Muscle of arm (tissue), 12 donors: ENCODE measurements around the gene SFSWAP. TPM values are rescaled to one million over a fixed set of nuclear protein-coding genes. Genes with fewer than 3 reads are reported as not detected.
"Not testable (repeated sequence)": the region's sequence is repeated elsewhere in the genome, so short reads cannot be mapped to it uniquely, and the experiment has no call there.

Experiments used
- DNase-seq: peaks from one replicate; pipeline ENCODE4 v3.0.0-alpha.2; 2013
- polyA plus RNA-seq, 12 donors: library from polyadenylated mRNA; unstranded; fragments of 120-200 nt; gene quantifications; one replicate each; pipeline ENCODE4 v1.2.1, GENCODE V29; 2013; ENCODE audit not compliant: insufficient read length in 12 of 12

The SFSWAP gene
- polyA plus RNA-seq, 12 donors = 23.7 to 63.3 (median 31.9) TPM; not detected in 1

DNA sequence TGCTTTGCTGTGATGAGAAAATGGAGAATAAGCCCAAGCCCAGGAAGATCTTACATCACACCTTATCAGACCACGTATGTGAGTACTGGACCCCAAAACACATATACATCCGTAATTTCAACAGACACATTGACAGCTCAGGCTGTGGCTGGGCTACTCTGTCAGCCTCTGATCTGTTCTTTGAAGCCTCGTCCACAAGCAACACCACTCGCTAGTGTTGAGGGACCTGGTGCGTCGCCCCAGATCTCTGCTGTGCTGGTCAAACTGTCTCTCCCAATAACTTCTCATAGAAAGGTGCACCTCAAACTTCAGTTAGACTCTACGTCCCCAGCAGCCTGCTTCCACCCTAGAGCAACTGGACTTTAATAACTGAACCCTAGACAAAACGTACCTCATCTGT, 10.6 kb upstream of the SFSWAP start:
- no peak for DNase-seq

DNA sequence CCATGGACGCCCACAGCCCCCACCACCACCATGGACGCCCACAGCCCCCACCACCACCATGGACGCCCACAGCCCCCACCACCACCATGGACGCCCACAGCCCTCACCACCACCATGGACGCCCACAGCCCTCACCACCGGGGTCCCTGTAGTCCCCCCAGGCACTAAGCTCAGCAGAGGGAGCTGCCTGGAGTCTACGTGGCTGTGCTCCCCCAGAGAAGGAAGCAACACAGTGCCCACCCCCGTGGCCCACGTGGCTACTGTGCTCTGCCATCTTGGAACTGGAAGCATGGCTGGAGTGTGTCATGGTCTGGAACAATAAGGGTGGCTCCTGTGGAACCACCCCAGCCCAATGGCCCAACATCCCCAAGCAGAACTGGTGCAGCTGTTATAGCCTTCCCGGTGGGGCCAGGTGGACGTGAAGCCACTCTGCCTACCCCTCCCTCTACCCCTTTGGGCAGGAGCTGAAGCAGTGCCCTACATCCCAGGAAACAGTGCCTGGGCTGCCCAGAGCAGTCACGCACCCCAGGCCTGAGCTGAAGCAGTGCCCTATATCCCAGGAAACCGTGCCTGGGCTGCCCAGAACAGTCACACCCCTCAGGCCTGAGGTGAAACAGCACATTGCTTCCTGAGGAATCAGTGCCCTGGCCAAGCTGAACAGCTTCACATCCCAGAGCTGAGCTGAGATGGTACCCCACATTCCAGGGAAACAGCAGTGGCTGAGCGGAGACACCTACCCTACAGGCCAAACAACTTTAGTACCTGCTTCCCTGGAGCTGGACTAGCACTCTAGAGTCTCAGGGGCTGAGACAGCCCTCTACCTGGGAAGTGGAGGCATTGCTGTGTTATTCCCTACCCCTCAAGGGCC, 9.0 kb upstream of the SFSWAP start:
- DNase-seq = no peak

DNA sequence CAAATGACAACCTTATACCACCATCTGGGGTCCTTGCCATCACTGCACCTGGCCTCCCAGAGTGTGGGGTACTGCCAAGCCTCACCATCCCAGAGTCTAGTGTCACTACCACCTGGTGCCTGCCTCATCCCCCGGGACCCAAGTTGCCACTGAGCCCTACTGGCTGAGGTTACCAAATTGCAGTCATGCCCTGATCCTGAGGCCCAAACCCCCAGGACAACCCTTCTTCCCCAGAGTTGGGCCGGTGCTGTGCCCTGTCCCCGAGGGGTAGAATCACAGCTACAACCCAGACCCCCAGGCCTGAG, 8.4 kb upstream of the SFSWAP start:
- no peak for DNase-seq

DNA sequence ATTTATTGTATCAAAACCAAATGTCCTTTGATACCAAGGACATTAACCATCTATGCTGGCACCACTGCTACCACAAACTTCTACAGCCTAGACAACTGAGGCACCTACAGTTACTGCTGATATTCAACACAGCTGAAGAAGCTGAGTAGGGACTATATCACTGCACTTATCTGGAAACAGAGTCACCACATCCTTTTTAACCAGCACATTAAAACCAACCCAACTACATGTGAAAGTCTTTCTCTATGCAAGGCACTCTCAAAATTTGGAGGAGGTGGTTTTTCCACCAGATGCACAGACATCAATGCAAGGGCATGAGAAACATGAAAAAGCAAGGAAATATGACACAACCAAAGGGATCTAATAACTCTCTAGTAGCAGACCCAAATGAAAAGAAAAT, 7.7 kb upstream of the SFSWAP start:
- no peak for DNase-seq

DNA sequence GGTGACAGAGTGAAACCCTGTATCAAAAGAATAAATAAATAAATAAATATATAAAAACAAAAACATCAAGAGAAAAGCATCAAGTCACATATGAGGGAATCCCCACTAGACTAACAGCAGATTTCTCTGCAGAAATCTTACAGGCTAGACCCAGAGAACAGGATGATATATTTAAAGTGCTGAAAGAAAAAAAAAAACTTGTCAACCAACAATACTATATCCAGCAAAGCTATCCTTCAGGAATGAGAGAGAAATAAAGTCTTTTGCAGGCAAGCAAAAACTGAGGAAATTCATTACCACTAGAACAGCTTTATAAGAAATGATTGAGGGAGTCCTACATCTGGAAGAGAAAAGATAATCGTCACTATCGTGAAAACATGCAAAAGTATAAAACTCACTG, 6.4 kb upstream of the SFSWAP start:
- no peak for DNase-seq

DNA sequence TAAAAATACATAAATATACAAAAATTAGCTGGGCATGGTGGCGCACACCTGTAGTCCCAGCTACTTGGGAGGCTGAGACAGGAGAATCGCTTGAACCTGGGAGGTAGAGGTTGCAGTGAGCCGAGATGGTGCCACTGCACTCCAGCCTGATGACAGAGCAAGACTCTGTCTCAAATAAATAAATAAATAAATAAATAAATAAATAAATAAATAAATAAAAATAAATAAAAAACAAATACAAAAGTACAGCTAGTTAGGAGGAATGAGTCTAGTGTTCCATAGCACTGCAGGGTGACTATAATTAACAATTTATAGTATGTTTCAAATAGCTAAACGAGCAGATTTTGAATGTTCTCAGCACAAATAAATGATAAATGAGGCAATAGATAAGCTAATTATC, 4.2 kb upstream of the SFSWAP start:
- DNase-seq = not testable (repeated sequence)

DNA sequence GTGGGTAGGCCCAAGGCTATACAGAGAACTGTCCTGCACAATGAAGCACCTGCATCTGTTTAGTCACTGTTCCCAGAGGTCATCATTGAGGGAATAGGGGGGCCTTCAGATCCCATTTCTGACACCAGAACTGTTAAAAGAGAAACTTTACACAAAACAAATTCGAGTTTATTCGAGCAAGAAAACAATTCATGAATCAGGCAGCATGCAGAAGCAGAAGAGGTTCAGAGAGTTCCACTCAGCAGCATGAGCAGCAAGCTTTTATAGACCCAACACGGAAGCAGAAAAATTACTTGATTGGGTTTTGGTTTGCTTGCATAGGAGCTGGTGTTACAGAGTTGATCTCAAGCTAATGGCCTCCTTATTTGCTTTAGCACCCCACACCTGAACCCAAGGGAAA, 1.7 kb upstream of the SFSWAP start:
- no peak for DNase-seq

DNA sequence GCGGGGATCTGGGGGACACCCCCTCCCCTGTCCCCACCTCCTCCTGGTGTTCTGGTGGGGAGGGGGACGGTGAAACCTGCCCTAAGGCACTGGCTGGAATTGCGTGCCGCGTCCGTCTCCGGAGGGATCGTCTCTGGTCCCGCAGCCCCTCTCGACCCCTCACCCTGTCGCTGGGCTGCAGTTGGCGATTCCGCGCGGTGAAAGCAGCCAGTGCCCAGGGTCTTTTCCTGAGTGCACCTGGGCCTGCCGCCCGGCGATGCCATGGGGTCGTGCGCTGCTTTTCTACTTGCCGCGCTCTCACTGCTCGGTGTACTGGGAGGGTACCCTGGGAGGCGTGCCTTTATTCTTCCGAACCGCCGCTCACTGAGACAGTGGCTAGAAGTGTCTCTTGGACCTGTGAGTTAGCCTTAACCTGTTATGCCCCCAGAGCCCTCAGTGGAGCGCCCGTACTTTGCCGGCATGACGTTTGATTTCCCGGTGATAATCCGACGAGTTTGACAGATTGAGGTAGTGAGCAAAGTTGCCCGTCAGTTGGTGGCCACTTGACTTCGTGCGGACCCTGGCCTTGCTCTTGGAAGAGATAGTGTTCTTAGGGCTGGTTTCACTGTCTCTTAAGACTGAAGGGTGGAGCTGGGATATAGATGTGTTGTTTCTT, 788 bp downstream of the SFSWAP start:
- no peak for DNase-seq

DNA sequence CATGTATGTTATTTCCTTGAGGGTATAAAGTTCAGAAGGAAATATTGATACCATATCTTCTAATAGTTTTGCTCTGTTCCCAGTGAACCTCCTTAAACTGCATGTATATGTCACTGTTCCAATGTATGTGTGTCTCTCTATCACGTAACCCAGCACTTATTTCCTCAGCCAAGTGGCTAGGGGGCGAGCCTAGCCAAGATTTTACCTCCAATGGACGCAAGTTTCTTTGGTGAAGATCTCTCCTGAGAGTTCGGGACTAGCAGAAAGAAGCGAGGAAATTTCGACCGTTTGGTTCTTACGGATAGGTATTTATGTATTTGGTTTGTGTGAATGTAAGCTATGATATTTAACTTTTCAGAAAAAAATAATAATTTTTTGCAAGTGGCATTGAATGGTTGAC, 2.5 kb downstream of the SFSWAP start:
- DNase-seq = no peak

DNA sequence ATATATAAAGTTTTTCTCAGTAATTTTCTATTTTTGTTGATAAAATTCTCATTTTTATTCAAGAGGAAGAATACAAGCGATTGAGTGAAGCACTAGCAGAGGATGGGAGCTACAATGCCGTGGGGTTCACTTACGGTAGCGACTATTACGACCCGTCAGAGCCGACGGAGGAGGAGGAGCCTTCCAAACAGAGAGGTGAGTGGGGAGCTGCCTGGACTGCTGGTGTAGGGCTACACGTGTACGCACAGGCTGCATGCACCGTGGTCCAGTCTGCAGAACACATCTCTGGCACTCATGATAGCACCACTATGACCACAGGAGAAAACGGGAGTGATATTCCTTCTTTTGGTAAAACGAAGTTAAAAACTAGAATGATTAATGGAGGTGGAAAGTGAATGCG, 3.9 kb downstream of the SFSWAP start:
- DNase-seq = no peak

DNA sequence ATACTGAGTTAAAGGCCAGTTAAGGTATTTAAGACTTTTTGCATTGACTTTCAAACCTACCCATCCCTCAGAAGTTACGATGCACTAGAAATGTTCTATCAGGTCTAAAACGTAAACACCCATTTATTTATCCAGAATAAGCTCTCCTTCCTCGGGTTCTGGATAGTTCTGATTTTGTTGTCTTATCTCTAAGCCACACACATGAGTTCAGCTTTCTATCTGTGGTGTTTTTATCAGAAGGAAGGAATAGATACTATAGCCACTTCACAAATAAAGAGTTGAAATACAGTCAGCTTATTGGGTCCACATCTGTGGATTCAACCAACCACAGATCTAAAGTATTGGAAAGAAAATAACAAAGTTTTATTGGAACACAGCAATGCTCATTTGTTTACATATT, 5.4 kb downstream of the SFSWAP start:
- DNase-seq = no peak

DNA sequence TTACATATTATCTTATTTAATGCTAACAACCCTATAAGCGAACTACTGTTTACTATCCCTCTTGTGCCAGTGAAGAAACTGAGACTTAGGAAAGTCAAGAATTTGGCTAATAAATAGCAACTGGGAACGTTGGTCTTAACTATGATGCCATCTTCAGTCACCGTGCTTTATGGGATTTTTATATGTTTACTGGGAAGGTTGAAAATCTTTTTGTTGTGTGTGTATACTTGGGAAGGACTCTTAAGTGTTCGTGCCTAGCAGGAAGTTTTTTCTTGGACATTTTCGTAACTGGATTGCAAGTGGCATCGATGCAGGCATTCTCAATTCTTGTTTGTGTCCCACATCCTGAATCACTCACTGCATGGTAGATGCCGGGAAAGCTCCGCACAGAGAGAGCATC, 9.4 kb downstream of the SFSWAP start:
- no peak for DNase-seq

DNA sequence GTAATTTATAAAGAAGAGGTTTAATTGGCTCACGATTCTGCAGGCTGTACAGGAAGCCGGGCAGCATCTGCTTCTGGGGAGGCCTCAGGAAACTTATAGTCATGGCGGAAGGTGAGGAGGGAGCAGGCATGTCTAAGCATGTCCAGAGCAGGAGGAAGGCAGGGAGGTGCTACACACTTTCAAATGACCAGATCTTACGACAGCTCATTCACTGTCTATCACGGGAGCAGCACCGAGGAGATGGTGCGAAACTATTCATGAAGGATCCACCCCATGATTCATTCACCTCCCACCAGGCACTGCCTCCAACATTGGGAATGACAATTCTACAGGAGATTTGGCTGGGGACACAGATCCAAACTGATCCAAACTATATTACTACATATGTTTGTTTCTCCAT, 10.0 kb downstream of the SFSWAP start:
- no peak for DNase-seq

DNA sequence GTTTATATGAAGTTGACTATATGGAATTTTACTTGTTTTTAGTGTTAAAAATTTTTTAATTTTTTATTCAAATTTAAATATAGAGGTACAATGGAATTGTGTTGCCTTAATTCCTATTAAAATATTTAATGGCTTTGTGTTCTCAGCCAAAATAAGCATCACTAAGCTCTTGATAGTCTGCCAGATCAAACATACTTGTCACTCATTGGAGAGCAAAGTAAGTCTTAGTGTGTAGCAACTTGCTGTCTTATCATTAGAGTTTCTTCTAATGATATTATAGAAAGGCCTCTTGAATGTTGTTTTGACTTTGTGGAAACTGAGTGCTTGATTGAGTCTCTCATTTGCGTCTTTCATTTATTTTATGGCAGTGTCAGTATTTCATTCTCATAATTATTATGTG, 10.7 kb downstream of the SFSWAP start:
- no peak for DNase-seq

DNA sequence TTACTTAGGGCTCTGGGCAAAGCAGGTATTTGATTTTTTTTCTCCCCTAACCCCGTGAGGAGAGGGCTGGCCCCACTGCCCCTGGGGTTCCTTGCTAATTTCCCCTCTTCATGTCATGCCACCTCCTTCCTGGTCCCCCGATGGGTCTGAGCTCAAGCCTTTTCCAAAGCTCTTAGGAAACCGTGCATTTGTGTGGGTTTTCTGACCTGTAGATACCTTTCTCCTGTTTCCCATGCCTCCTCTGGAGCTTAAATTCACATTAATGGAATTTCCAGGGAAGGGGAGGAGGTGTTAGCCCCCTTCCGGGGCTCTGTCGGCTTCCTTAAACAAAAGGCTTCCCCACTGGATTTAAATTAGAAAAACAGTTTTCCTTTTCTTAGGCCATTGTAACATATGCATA, 12.6 kb downstream of the SFSWAP start:
- no peak for DNase-seq

DNA sequence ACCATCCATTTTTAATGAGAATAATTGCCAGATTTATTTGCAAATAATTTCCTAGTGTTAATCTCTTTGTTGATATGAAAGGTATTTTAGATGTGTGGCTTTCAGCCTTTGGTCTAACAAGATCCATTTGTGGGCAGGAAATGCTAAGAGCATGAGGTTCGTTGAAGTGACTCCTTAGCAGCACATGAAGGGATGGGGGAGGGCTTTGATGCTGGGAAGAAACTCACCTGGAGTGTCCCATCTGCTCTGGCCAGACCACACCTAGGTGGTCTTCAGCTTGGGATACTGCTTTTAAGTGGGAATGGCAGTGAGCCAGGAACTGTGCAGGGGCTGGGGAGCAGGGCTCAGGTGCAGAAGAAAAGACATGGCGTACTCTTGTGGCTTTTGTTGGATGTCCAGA, 13.6 kb downstream of the SFSWAP start:
- DNase-seq = no peak

DNA sequence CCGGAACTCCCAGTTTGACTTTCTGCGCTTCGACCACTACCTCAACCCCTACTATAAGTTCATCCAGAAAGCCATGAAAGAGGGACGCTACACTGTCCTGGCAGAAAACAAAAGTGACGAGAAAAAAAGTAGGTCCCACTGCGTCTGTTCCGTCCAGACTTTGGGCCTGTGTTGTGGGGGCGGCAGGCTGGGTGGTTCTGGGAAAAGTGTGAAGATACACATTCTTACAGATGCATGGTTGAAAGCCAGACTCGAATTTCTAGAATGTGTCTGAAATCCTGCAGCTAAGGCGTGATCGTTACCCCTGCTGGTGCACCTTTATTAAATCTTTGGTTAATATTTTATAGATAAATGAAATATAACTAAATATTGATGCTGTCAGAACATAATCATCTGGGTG, 14.6 kb downstream of the SFSWAP start:
- no peak for DNase-seq

DNA sequence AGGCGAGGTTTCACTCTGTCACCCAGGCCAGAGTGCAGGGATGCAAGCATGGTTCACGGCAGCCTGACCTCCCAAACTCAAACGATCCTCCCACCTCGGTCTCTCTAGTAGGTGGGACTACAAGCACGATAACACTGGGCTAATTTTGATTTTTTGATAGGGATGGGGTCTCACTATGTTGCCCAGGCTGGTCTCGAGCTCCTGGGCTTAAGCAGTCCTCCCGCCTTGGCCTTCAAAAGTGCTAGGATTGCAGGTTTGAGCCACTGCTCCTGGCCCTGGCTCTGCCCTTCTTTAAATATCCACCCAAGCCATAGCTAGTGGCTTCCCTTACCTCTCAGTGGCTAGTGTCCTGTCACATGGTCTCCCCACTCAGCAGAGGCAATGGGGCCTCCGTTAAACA, 17.8 kb downstream of the SFSWAP start:
- DNase-seq = no peak

DNA sequence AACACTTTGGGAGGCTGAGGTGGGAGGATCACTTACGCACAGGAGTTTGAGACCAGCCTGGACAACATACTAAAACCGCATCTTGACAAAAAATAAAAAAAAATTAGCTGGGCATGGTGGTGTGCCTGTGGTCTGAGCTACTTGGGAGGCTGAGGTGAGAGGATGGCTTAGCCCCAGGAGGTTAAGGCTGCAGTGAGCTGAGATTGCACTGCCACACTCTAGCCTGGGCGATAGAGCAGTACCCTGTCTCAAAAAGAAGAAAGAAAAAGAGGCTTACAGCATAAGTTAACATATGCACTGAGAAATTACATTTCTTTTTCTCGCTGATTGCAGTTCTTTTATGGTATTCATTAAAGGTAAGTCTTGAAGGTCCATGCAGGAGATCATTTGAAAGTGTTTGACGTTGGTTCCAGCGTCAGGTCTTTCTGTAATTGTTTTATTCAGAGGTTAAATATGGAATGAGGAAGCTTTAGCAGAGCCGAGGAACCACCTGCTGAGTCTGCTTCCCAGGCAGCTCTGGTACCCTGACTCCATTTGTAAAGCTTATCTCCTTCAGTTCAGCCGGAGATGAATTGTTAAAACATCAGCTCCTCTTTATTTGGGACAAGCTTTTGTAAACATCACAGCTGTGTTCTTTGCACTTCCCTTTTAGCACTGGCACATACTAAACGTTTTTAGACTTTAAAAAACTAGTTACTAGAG, 18.5 kb downstream of the SFSWAP start:
- no peak for DNase-seq

DNA sequence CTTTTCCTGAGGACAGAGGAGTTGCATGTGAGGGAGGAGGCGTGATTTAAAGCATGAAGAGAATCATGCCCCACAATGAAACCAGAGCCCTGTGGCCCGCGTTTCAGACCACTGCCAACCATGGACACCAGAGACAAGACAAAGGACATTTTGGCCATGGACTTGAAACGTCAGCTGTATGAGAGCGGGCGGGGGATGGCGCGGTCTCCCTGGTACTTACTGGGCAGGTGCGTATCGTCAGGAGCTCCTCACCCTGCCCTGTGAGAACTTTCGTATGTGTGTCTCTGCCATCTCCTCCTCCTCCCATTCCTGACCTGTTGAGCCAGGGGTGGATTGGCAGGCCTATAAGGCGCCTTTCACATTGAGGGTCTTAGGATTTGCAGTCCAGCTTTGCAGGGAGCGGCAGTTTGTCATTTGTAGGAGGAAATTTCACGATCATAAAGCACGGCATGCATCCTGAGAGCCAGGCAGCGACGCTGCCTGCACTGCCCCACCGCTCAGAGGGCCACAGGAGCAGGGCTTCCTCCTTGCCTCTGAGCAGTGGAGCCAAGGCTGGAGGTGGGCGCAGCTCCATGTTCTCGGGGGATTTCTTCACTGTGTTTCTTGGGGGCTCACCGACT, 22.2 kb downstream of the SFSWAP start:
- DNase-seq = no peak

DNA sequence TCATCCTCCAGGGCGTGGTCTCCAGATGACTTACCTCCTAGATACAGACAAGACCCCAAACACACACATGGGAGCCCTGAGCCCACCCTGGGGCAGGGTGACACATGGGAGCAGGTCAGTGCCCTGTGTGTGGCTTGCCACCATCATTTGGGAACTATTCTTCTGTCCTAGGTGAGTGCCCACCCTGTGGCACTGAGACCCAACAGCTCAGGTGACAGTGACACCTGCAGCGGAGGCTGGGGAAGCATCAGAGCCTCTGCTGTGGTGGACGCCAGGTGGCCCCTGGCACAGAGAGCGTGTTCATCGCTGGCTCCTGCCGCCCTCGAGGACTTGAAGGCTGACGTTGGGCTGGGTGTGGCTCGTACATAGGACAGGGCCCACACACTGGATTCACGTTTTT, 23.0 kb downstream of the SFSWAP start:
- no peak for DNase-seq

DNA sequence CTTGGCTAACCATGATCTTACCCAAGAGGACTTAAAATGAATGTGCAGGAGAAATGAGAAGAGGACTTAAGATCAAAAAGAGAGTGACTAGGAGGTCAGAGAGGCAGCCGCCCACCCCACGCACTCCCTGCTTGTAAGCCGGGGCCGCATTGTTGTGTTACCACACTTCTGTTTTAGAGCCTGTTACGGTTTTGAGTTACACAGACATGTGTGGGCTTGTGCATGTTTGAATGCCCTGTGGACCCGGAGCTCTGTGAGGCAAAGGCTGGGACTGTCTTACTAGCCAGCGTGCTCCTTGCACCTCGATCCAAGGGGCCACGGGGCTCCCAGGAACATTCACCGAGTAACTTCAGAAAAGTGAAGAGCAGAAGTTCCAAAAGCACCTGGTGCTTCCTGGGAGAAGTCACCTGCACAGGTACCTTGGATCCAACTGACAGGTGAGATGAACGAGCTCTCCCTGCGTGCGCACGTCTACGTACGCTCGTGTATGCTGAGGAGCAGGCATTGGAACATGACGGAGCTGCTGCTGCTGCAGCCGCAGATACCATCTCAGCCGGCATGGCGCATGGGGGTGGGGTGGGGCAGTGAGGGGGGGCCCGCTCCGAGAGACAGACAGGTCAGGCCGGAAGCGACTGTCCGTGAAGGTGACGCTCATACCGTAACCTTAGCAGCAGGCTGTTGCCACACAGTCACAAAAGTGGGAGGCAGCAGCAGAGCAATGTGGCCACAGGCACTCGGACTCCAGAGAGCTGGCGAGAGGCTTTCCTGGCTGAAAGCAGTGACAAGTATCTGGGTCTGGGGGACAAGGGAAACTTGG, 23.7 kb downstream of the SFSWAP start:
- DNase-seq = no peak
